T-helper 1 cell (primary cell): ENCODE data around the gene CLEC16A.

Source experiments
- DNase-seq, 5 donors: peaks; one replicate each; pipeline ENCODE4 v3.0.0-alpha.2; 2012 to 2020

The CLEC16A gene

DNA sequence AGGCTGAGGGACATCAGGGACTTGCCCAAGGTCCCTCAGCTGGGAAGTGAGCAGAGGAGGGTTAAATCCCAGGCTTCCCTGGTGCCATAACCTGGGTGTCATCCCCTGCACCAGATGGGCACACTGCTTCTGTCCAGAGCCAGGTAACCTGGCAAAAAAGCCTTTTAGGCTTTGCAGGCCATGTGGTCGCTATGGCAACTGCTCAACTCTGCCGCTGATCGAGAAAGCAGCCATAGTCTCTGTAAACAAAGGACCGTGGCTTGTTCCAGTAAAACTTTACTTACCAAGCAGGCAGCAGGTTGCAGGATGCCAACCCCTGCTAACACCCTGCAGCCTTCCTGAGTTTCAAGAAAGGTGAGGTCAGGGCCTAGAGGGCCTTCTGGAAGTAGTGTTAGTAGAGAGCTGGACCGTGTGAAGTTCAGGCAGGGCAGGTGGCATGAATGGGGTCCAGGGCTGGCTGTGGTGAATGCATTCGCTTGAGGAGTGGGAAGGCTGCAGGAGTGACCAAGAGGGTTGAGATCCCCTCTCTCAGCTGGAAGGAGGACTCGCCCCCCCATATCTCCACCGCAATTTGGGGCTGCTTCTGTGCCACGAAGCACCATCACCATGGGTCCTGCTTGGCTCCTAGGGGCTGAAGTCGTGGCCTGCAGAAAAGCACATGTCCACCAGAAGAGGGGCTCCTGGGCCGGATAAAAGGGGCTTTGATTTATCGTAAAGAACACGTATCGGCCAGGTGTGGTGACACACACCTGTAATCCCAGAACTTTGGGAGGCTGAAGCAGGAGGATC, 220.3 kb downstream of the CLEC16A start:
- DNase-seq = no peak

GRCh38 chr16:11165349-11165748, 221.0 kb downstream of the CLEC16A start:
- DNase-seq = no peak

DNA sequence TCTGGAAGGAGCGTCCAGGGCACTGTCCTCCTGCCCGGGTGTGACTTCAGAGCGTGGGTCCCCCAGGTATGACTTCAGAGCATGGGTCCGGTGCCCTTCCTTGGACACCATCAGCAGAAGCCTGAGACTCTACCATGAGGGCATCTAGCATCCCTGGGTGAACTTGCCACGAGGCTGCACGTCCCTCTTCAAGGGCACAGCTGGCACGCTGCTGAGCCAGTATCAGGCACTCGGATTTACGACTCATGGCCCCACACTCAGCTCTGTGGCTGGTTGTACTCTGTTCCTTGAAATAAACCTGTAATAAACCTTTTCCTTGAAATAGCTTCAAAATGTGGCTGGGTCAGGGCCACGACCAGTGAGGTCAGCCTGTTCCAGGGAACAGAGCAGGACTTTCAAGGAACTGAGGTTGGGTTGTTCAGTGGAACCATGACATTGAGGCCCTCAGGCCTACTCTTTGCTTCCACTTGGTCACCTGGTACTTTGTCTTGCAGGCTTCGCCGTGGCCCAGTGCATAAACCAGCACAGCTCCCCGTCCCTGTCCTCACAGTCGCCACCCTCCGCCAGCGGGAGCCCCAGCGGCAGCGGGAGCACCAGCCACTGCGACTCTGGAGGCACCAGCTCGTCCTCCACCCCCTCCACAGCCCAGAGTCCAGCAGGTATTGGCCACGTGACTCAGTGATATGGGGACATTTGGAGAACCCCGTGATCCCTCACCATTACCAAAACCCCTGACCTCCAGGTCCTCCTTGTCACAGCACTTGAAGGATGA, 221.7 kb downstream of the CLEC16A start:
- DNase-seq = no peak

- DNase-seq = no peak
Measured at GRCh38 chr16:11167581-11167980, 223.2 kb downstream of the CLEC16A start.

- DNase-seq = no peak
Measured at GRCh38 chr16:11168386-11169051, 224.2 kb downstream of the CLEC16A start.

DNA sequence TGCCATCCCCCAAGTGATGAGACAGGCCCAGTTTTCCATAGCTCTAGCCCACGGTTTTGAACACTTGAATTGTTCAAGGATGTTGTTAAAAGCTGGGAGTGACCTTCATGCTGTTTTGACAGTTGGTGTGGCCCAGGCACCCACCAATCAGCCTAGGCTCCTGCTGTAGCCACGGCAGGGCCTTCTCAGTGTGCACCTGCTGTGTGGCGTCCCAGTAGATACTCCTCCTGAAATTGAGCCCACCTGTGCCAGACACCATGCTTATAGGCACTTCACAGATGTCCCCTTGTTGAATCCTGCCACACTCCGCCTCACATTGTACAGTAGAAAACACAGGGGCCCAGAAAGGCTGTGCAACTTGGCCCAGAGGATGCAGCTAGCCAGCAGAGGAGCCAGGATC, 225.3 kb downstream of the CLEC16A start:
- DNase-seq = no peak

DNA sequence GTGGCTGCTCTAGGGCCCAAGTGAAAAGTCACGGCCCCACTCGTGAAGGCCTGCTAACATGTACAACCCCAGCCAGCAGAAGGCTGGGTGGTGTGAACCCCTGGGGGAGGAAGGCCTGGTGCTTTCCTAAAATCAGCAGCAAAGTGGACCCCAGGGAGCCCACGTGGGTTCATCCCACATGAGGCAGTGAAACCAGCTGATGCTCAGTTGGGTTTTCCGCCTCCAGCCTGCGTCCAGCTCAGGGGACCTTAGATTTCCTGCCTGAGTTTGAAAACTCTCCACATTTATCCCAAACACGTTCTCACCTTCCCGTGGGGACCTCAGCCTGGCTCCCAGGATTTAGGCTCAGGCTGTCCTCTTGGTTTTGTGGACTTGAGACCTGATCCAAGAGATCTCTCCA, 225.8 kb downstream of the CLEC16A start:
- no peak for DNase-seq

DNA sequence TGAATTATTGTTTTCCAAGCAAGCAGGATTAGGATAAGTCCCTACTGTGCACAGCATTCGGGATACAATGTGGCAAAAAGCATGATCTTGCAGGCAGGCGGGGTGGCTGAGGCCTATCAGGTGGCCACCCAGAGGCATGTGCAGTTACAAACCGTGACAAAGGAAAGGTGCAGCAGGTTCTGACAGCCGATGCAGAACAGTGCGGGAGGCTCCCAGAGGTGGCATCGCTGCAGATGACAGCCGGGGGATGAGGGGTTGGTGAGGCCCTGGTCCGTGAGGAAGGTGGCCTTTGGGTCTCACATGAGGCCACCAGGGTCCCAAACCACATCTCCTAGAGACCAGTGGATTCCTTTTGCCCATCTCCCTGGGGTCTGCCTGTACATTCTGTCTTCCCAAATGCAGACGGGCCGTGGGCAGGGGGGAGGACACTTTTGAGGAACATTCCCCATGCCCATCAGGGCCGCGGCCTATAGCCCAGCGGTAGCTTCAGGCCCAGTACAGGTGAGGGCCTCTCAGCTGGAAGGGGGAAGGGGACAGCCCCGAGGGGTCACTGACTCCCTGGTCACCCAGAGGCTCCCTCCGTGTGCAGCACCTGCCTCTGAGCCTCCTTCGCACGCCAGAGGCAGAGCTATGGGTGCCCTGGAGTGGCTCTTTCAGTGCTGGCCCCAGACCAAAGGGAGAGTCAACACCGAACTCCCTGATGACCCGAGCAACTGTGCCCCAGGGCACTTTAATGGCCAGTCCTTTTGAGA, 226.5 kb downstream of the CLEC16A start:
- no peak for DNase-seq

- DNase-seq = no peak
Measured at GRCh38 chr16:11171448-11171709, 227.0 kb downstream of the CLEC16A start.

DNA sequence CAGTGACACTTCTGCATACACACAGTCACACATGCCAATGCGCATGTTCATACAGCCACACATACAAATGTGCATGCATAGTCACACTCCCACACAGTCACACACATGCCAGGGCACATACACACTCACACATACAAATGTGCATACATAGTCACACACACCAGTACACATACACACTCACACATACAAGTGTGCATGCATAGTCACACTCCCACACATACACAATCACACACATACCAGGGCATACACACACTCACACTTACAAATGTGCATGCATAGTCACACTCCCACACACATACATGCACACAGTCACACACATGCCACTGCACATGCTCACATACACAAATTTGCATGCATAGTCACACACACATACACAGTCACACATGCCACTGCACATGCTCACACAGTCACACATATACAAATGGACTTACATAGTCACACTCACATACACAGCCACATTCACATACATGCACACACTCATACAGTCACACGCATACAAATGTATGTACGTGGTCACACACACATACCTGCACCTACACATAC, 227.5 kb downstream of the CLEC16A start:
- no peak for DNase-seq

- no peak for DNase-seq
Measured at GRCh38 chr16:11173426-11173825, 229.1 kb downstream of the CLEC16A start.

DNA sequence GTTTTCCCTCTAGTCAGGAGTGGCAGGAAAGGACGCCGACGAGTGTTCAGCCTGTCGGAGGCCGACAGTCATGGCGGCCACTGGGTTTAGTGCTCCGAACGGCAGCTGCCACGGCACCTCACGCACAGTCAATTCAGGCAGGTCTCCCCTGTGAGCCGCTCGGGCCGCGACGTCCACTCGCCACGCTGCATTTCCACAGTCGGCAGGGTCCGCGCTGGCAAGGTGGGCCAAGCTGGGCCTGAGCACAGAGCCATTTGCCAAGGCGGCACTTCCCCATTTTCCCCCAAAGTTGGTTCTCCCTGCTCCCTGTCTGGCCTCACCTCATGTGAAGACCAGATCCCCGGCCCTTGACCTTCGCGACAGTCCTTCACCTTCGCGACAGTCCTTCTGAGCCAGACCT, 229.8 kb downstream of the CLEC16A start:
- no peak for DNase-seq

DNA sequence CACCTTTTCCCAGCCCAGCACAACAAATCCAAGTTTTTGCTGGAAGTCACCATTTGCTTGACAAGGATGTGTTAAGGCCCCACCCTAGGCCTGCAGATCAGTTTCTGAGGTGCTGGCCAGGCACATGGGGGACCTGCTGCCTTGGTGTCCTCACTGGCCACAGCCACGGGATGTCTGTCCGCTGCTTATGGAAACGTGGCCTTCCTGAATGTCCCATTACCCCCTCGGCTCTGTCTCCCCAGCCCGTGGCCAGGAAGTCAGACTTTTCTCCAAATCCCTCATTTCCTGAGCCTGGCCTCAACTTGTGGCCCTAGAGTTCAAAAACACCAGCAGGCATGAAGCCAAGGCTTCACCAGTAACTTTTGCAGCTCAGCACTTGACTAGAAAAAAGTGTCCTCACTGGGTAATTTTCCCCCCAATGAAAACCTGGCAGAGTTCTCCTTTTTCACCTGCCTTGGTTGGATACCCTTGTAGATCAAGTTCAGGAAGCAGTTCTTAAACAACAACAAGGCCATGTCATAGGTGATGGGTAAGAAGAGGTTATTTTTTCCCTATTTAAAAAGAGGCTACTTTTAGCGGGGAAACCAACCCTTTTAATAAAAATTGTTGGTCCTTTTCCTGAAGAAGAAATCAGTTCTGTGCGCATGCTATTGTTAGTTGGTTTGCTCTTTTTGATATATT, 230.9 kb downstream of the CLEC16A start:
- no peak for DNase-seq

GRCh38 chr16:11175787-11176341, 231.5 kb downstream of the CLEC16A start:
- DNase-seq = peak in 1 of 5 donors; percentile 81

DNA sequence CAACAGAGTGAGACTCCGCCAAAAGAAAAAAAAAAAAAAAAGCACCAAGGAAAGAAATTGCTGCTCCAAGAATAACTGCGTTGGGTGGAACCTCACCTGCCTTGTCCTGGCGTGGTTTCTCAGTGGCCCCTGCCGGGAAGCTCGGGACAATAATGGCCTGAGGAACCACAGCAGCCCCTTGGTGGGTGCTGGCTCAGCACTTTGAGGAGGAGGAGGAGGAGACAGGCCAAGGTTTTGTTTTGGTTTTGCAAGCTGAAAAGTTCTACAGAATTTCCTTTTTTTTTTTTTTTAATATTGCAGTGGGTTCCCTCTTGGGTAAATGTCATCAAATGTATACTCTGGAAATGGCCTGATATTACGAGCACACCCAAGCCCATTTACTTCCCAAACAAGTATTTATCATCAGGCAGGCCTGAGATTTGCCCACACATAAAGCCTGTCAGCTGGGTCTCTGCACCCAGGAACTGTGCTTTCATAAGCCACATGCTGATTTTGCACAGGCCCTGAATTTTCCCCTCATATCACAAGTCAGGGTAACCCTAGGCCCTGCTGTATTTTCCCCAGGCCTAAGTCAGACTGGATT, 233.3 kb downstream of the CLEC16A start:
- DNase-seq = no peak

GRCh38 chr16:11178424-11178823, 234.1 kb downstream of the CLEC16A start:
- no peak for DNase-seq

DNA sequence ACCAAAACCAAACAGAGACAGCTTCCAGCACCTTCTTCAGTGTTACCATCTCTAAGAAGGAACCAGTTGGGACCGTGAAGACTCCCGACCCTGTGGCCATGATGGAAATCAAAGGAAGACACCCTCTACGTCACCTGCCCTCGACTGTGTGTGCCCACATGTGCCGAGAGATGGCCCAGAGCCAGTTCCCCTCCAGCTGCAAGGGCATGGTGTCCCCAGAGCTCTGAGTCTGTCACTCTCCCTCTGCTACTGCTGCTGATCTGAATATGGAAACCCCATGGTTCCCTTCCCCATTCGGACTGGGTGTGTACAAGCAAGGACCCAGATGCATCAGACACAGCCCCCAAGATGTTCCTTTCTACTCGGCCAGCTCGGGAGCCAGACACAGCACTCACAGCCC, 235.2 kb downstream of the CLEC16A start:
- no peak for DNase-seq

- DNase-seq = peak in 1 of 5 donors; percentile 36
Measured at GRCh38 chr16:11180489-11180888, 236.1 kb downstream of the CLEC16A start.

GRCh38 chr16:11181242-11181898, 237.0 kb downstream of the CLEC16A start:
- DNase-seq = no peak

DNA sequence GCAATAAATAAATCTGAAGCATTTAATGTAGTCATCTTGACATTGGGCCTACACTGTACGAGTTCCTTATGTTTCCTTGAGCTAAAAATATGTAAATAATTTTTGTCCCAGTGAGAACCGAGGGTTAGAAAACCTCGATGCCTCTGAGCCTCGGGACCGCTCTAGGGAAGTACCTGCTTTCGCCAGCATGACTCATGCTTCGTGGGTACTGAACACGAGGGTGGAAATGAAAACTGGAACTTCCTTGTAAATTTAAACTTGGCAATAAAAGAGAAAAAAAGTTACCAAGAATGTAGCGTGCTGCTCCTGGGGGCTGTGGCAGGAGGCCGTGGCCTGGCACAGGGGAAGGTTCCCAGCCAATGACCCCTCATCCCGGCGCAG, 237.5 kb downstream of the CLEC16A start:
- DNase-seq = peak in 1 of 5 donors; percentile 41

GRCh38 chr16:11182411-11182810, 238.0 kb downstream of the CLEC16A start:
- DNase-seq = no peak
